Upper lobe of left lung (tissue), 6 donors: ENCODE measurements around the gene CAPNS1. TPM values are rescaled to one million over a fixed set of nuclear protein-coding genes. Genes with fewer than 3 reads are reported as not detected.

Experiments used
- ATAC-seq, 2 donors: fragments of 200-7000 bp; cut with Tn5 transposase; one replicate each; pipeline ENCODE4 v1.9.1; 2022; ENCODE audit warnings: mild to moderate bottlenecking in 2 of 2, moderate library complexity in 2 of 2; ENCODE audit not compliant: low FRiP score in 2 of 2
- DNase-seq, 2 donors: peaks; one replicate each; pipeline ENCODE4 v3.0.0-alpha.2; 2019 to 2020
- H3K27ac ChIP-seq, 4 donors: fragments of 200-600 bp; sonication (generic); one replicate each; pipeline ENCODE4 v1.5.1; 2016 to 2019
- H3K27me3 ChIP-seq, 4 donors: fragments of 200-600 bp; sonication (generic); one replicate each; pipeline ENCODE4 v1.5.1; 2017 to 2019
- H3K36me3 ChIP-seq, 4 donors: fragments of 200-600 bp; sonication (generic); one replicate each; pipeline ENCODE4 v1.5.1; 2016 to 2019
- H3K4me1 ChIP-seq, 4 donors: fragments of 200-600 bp; sonication (generic); one replicate each; pipeline ENCODE4 v1.5.1; 2018 to 2019
- H3K4me3 ChIP-seq, 4 donors: fragments of 200-600 bp; sonication (generic); one replicate each; pipeline ENCODE4 v1.5.1; 2017 to 2019; ENCODE audit warnings: mild to moderate bottlenecking in 2 of 4, moderate library complexity in 1 of 4
- H3K9me3 ChIP-seq, 4 donors: fragments of 200-600 bp; sonication (generic); one replicate each; pipeline ENCODE4 v1.5.1; 2018 to 2019
- CTCF ChIP-seq, 6 experiments: fragments of 450-650 bp in 4 of 6; fragments of 200-600 bp in 2 of 6; sonication (generic) in 2 of 6; IDR thresholded peaks; one replicate each; pipeline ENCODE4 v1.5.1; 2016 to 2019; ENCODE audit warnings: antibody characterized with exemption in 6 of 6
- EP300 ChIP-seq, 4 donors: sonication (generic); formaldehyde crosslinking; IDR thresholded peaks; one replicate each; pipeline ENCODE4 v1.5.1; 2017; ENCODE audit warnings: antibody characterized with exemption in 4 of 4, control low read depth in 2 of 4
- POLR2A ChIP-seq, 4 donors: fragments of 450-650 bp; IDR thresholded peaks; one replicate each; pipeline ENCODE4 v1.5.1; 2016 to 2017; ENCODE audit warnings: antibody characterized with exemption in 4 of 4, mild to moderate bottlenecking in 2 of 4
- POLR2AphosphoS5 ChIP-seq, 2 donors: sonication (generic); formaldehyde crosslinking; IDR thresholded peaks; one replicate each; pipeline ENCODE4 v1.5.1; 2017; ENCODE audit warnings: antibody characterized with exemption in 2 of 2
- WGBS, 2 donors: methylation state at CpG; one replicate each; pipeline ENCODE4 v1.1.5; 2017 to 2018; 5-methylcytosine and 5-hydroxymethylcytosine counted together
- total RNA-seq, 6 donors: library from RNA; depleted of rRNA in 4 of 6; stranded (reverse); fragments of >200 nt in 4 of 6; gene quantifications; one replicate each; pipeline versions ENCODE4 v1.1.0 to v1.2.1, GENCODE V29; 2016 to 2021
- donor health status: DM: no; HTN: no; CAD: no; lungs with moderate emphysema.
- donor health status: DM: no; HTN: yes; CAD: no; lungs with severe emphysema.

CAPNS1 gene
- total RNA-seq, 6 donors from 2014 or later, result 144 to 746 (median 340) TPM

GRCh38 chr19:36120092-36120983, 19.5 kb upstream of the CAPNS1 start:
- H3K27ac ChIP-seq, result no peak overlapping the region
- no peaks in the 10 kb centered on the region for H3K9me3 ChIP-seq
- H3K36me3 ChIP-seq, result peaks cover 4 to 88% (median 45%) of the 10 kb centered on the region in 4 donors
- 92 to 93% methylated on average over 24 to 26 of the region's 26 CpGs for WGBS, 2 donors
- H3K27me3 ChIP-seq, result no peaks in the 10 kb centered on the region
- peak in 1 of 2 donors; percentile 58 for DNase-seq
- peaks cover 7 to 17% (median 14%) of the 10 kb centered on the region in 4 donors for H3K4me1 ChIP-seq
- H3K4me3 ChIP-seq, result no peak overlapping the region
- no peak for ATAC-seq
- TF ChIP-seq POLR2AphosphoS5 (IDR thresholded peaks at IDR 0.05) (no peak), EP300 (IDR thresholded peaks at IDR 0.05) (no peak), POLR2A (IDR thresholded peaks at IDR 0.05) (no peak), CTCF (IDR thresholded peaks at IDR 0.05) (no peak)

- Histone ChIP-seq H3K27ac (no peak overlapping the region), H3K4me1 (peaks cover 4 to 14% (median 11%) of the 10 kb centered on the region in 4 donors), H3K9me3 (no peaks in the 10 kb centered on the region), H3K27me3 (no peaks in the 10 kb centered on the region), H3K36me3 (peaks cover 9 to 94% (median 51%) of the 10 kb centered on the region in 4 donors), H3K4me3 (no peak overlapping the region)
- 93 to 94% methylated on average over 18 of the region's 18 CpGs for WGBS, 2 donors
- ATAC-seq (peak in 1 of 2 donors; percentile 7), DNase-seq (peak in 1 of 2 donors; percentile 57)
- no peak for TF ChIP-seq CTCF (IDR thresholded peaks at IDR 0.05)
- TF ChIP-seq POLR2AphosphoS5 (IDR thresholded peaks at IDR 0.05), result no peak
- no peak for TF ChIP-seq POLR2A (IDR thresholded peaks at IDR 0.05)
- no peak for TF ChIP-seq EP300 (IDR thresholded peaks at IDR 0.05)
Measured at GRCh38 chr19:36120984-36121358, 18.9 kb upstream of the CAPNS1 start.

GRCh38 chr19:36121486-36122124, 18.3 kb upstream of the CAPNS1 start:
- no peak overlapping the region for H3K27ac ChIP-seq
- peaks cover 9 to 92% (median 52%) of the 10 kb centered on the region in 4 donors for H3K36me3 ChIP-seq
- no peak overlapping the region for H3K4me3 ChIP-seq
- H3K9me3 ChIP-seq, result no peaks in the 10 kb centered on the region
- no peaks in the 10 kb centered on the region for H3K27me3 ChIP-seq
- no peak for TF ChIP-seq EP300 (IDR thresholded peaks at IDR 0.05)
- H3K4me1 ChIP-seq, result peaks cover 0 to 8% (median 5%) of the 10 kb centered on the region in 4 donors
- ATAC-seq (peak in 1 of 2 donors; percentile 7), DNase-seq (peak in 1 of 2 donors; percentile 77)
- WGBS, 2 donors, result 81 to 84% methylated on average over 36 to 43 of the region's 49 CpGs

GRCh38 chr19:36125557-36125956, 14.3 kb upstream of the CAPNS1 start:
- Histone ChIP-seq H3K4me3 (no peak overlapping the region), H3K27ac (no peak overlapping the region), H3K27me3 (no peaks in the 10 kb centered on the region), H3K36me3 (peaks cover 6 to 54% (median 40%) of the 10 kb centered on the region in 4 donors), H3K9me3 (no peaks in the 10 kb centered on the region), H3K4me1 (peaks cover 15 to 24% (median 20%) of the 10 kb centered on the region in 4 donors)
- 77 to 83% methylated on average over 9 of the region's 9 CpGs for WGBS, 2 donors
- DNase-seq (no peak), ATAC-seq (no peak)
- no peak for TF ChIP-seq EP300 (IDR thresholded peaks at IDR 0.05)
- TF ChIP-seq POLR2AphosphoS5 (IDR thresholded peaks at IDR 0.05), result no peak
- no peak for TF ChIP-seq CTCF (IDR thresholded peaks at IDR 0.05)
- no peak for TF ChIP-seq POLR2A (IDR thresholded peaks at IDR 0.05)

GRCh38 chr19:36128392-36128736, 11.5 kb upstream of the CAPNS1 start:
- Histone ChIP-seq H3K4me1 (peaks cover 24 to 45% (median 37%) of the 10 kb centered on the region in 4 donors), H3K36me3 (peaks cover 6 to 27% (median 22%) of the 10 kb centered on the region in 4 donors), H3K27me3 (no peaks in the 10 kb centered on the region), H3K9me3 (no peaks in the 10 kb centered on the region), H3K27ac (peak overlapping the region; percentile 91 to 96 (median 92)), H3K4me3 (peak overlapping the region; percentile 12 to 57 (median 50))
- DNase-seq (peak in 1 of 2 donors; percentile 39), ATAC-seq (peak in 1 of 2 donors; percentile 58)
- WGBS, 2 donors, result 8 to 10% methylated on average over 10 of the region's 10 CpGs
- TF ChIP-seq EP300 (IDR thresholded peaks at IDR 0.05) (no peak), POLR2A (IDR thresholded peaks at IDR 0.05) (no peak)
